ENCODE results near the gene PRKX. TPM values are rescaled to one million over a fixed set of nuclear protein-coding genes. Genes with fewer than 3 reads are reported as not detected.
"Not testable (repeated sequence)": the region's sequence is repeated elsewhere in the genome, so short reads cannot be mapped to it uniquely, and the experiment has no call there.

PRKX gene
- total RNA-seq, 1 donor from 2014 or later = 58.8 TPM

DNA sequence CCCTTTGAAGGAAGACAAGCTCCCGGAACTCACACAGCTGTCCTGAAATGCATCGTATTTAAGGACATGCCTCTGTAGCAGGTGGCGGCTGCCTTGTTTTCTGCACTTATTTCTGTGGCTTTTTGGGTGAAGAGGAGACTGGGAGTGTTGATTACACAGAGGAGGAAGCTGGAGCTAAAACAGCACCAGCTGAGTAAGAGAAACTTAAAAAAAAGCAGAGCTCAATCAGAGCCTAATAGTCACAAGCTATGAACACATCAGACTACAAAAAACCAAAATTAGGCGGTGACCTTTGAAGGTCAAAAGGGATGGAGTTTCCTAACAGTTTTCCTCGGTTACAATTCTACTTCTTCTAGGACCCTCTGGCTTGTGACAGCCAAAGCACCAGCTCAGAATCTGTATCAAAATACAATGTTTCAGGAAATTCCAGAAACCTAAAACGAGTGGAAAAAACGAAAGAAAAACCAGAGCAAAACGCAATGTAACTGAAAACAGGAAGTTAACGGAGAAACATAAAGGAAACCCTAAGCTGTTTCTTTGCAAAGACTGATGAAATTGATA lies 13.5 kb downstream of the PRKX start:
- peaks cover 13% of the 10 kb centered on the region for H3K9me3 Mint-ChIP-seq
- TF ChIP-seq, protein P1, sequence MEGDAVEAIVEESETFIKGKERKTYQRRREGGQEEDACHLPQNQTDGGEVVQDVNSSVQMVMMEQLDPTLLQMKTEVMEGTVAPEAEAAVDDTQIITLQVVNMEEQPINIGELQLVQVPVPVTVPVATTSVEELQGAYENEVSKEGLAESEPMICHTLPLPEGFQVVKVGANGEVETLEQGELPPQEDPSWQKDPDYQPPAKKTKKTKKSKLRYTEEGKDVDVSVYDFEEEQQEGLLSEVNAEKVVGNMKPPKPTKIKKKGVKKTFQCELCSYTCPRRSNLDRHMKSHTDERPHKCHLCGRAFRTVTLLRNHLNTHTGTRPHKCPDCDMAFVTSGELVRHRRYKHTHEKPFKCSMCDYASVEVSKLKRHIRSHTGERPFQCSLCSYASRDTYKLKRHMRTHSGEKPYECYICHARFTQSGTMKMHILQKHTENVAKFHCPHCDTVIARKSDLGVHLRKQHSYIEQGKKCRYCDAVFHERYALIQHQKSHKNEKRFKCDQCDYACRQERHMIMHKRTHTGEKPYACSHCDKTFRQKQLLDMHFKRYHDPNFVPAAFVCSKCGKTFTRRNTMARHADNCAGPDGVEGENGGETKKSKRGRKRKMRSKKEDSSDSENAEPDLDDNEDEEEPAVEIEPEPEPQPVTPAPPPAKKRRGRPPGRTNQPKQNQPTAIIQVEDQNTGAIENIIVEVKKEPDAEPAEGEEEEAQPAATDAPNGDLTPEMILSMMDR (IDR thresholded peaks at IDR 0.05; ENCODE audit: unreplicated experiment) = no peak
- DNase-seq (ENCODE audit: low spot score in 2 of 2, unreplicated experiment in 2 of 2) = no peak
- H3K4me3 Mint-ChIP-seq = no peak overlapping the region
- peaks cover 15% of the 10 kb centered on the region for H3K4me1 Mint-ChIP-seq
- peak overlapping the region; percentile 65 for H3K27ac Mint-ChIP-seq
- no peaks in the 10 kb centered on the region for H3K27me3 Mint-ChIP-seq (ENCODE audit: low read depth)
- peaks cover 38% of the 10 kb centered on the region for H3K36me3 Mint-ChIP-seq

DNA sequence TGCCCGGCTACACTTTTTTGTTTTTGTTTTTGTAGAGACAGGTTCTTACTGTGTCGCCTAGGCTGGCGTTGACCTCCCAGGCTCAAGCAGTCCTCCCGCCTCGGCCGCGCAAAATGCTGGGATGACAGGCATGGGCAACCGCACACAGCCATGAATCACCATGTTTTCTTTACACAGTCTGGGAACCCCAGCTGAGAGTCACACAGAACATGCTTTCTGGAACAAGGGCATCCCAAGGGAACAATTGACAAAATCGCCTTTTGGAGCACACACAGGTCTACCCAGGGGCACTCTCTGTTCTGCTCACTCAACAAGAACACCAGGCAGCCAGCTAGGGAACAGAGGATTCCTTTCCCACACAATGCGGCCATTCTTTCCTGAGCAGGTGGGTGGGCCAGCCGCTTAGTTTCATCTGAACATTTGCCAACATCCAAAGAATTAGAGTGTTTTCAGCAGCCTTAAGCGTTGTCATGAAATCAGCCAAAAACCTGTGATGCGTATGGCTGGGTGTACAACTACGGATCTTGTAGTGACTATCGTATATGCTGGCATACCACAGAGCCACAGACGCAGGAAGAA lies 15.7 kb downstream of the PRKX start:
- DNase-seq (ENCODE audit: low spot score in 2 of 2, unreplicated experiment in 2 of 2) = no peak
- Mint-ChIP-seq H3K27me3 (ENCODE audit: low read depth) (no peaks in the 10 kb centered on the region), H3K27ac (peak overlapping the region; percentile 64), H3K36me3 (peaks cover 33% of the 10 kb centered on the region), H3K4me3 (no peak overlapping the region), H3K4me1 (peaks cover 15% of the 10 kb centered on the region), H3K9me3 (peaks cover 25% of the 10 kb centered on the region)
- TF ChIP-seq, protein P1 (IDR thresholded peaks at IDR 0.05; ENCODE audit: unreplicated experiment) = no peak

DNA sequence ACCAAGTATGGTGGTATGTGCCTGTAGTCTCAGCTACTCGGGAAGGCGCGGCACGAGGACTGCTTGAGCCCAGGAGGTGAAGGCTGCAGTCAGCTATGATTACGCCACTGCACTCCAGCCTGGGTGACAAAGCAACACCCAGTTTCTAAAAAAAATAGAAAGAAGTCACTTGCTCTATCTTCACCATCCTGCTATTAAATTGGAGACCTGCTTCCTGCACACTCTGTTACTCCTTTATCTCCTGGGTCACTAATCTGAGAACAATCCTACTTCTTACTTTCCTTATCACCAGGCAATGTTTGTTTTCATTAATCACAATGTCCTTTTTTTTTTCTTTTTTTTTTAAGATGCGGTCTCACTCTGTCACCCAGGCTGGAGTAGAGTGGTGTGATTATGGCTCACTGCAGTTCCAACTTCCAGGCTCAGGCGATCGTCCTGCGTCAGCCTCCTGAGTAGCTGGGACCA lies 16.2 kb downstream of the PRKX start:
- TF ChIP-seq, protein P1 (IDR thresholded peaks at IDR 0.05; ENCODE audit: unreplicated experiment) = no peak
- Mint-ChIP-seq H3K4me3 (no peak overlapping the region), H3K27me3 (ENCODE audit: low read depth) (no peaks in the 10 kb centered on the region), H3K4me1 (peaks cover 15% of the 10 kb centered on the region), H3K9me3 (peaks cover 25% of the 10 kb centered on the region), H3K27ac (peak overlapping the region; percentile 64), H3K36me3 (peaks cover 33% of the 10 kb centered on the region)
- DNase-seq (ENCODE audit: low spot score in 2 of 2, unreplicated experiment in 2 of 2) = no peak

DNA sequence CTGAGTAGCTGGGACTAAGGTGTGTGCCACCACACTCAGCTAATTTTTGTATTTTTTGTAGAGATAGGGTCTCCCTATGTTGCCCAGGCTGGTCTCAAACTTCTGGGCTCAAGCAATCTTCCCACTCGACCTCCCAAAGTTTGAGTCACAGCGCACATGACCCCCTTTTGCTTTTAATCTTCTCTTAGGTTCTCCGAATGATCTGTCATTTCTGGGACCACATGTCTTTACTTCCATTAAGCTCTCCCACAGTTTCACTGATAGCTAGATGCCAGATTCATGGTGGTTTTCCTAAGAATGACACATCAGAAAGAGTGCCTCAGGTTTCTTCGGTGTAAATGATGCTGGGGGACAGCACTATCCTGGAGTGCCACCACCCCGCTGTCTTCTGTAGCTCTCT lies 17.9 kb downstream of the PRKX start:
- peaks cover 25% of the 10 kb centered on the region for H3K36me3 Mint-ChIP-seq
- TF ChIP-seq, protein P1 (IDR thresholded peaks at IDR 0.05; ENCODE audit: unreplicated experiment) = no peak
- H3K4me3 Mint-ChIP-seq = no peak overlapping the region
- no peaks in the 10 kb centered on the region for H3K27me3 Mint-ChIP-seq (ENCODE audit: low read depth)
- no peak overlapping the region for H3K27ac Mint-ChIP-seq
- DNase-seq (ENCODE audit: low spot score in 2 of 2, unreplicated experiment in 2 of 2) = no peak
- peaks cover 28% of the 10 kb centered on the region for H3K4me1 Mint-ChIP-seq
- H3K9me3 Mint-ChIP-seq = peaks cover 25% of the 10 kb centered on the region

DNA sequence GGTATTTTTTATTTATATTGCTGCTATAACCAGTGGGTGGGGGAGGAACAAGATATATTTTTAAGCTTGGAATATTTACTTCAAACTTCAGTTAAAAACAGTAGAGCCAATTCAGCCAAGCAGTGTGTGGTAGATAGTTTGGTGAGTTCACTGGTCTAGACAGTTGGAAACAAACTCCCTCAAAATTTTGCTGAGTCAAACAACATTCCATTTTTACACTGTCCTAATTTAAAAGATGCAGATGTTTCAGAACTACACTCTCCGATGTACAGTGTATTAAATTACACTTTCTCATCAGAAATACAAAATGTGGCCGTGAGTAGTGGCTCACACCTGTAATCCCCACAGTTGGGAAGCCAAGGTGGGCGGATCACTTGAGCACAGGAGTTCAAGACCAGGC lies 23.3 kb downstream of the PRKX start:
- Mint-ChIP-seq H3K9me3 (peaks cover 14% of the 10 kb centered on the region), H3K27ac (peak overlapping the region; percentile 92), H3K4me1 (peaks cover 24% of the 10 kb centered on the region), H3K27me3 (ENCODE audit: low read depth) (no peaks in the 10 kb centered on the region), H3K4me3 (no peak overlapping the region), H3K36me3 (peaks cover 12% of the 10 kb centered on the region)
- TF ChIP-seq, protein P1 (IDR thresholded peaks at IDR 0.05; ENCODE audit: unreplicated experiment) = no peak
- DNase-seq (ENCODE audit: low spot score in 2 of 2, unreplicated experiment in 2 of 2) = no peak

DNA sequence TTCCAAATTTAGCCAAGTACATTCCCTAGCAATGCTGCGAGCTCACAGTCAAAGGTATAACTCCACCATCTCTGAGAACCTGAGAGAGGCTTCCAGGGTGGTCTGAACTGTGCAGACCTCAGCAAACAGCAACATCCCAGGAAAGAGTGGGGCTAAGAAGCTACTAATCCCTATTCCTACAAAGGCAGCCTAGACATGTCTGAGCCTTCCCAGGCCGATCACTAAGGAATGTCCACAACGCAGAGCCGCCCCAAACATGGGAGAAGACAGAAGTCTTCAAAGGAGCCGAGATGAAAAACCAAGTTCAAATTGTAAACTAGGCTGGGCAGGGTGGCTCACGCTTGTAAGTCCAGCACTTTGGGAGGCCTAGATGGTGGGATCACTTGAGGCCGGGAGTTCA lies 30.2 kb downstream of the PRKX start:
- not testable (repeated sequence) for H3K9me3 Mint-ChIP-seq

More for the DNA sequence above, 30.2 kb downstream of the PRKX start:
- DNase-seq (ENCODE audit: low spot score in 2 of 2, unreplicated experiment in 2 of 2); H3K36me3 Mint-ChIP-seq; H3K27ac Mint-ChIP-seq; H3K4me1 Mint-ChIP-seq; H3K4me3 Mint-ChIP-seq; H3K27me3 Mint-ChIP-seq (ENCODE audit: low read depth): not testable (repeated sequence)
